Osteoblast (primary cell): Measurements from ENCODE around the gene ZNF99. TPM values are rescaled to one million over a fixed set of nuclear protein-coding genes. Genes with fewer than 3 reads are reported as not detected.
"Not testable (repeated sequence)": the region's sequence is repeated elsewhere in the genome, so short reads cannot be mapped to it uniquely, and the experiment has no call there.

Source experiments
- DNase-seq: peaks from one replicate; pipeline ENCODE4 v3.0.0; 2011; ENCODE audit warnings: low spot score, mixed read lengths; ENCODE audit not compliant: insufficient read length; ENCODE audit errors: missing footprints
- H2AFZ ChIP-seq: 2 replicates; pipeline ENCODE4 v1.6.0; 2011; ENCODE audit warnings: mild to moderate bottlenecking, low read length
- H3K27ac ChIP-seq: 2 replicates; pipeline ENCODE4 v1.5.1; 2011; ENCODE audit warnings: mild to moderate bottlenecking, low read depth, low read length, moderate library complexity
- H3K27me3 ChIP-seq: 2 replicates; pipeline ENCODE4 v1.6.0; 2012; ENCODE audit warnings: mild to moderate bottlenecking, control low read depth, inconsistent platforms, low read length, moderate library complexity; ENCODE audit not compliant: insufficient read depth
- H3K36me3 ChIP-seq: 2 replicates; pipeline ENCODE4 v1.5.1; 2011; ENCODE audit warnings: mild to moderate bottlenecking, low read length, control low read depth, moderate library complexity; ENCODE audit not compliant: insufficient read depth
- H3K4me1 ChIP-seq: 2 replicates; pipeline ENCODE4 v1.5.1; 2011; ENCODE audit warnings: mild to moderate bottlenecking, low read length, control low read depth, moderate library complexity; ENCODE audit not compliant: insufficient read depth
- H3K4me2 ChIP-seq: 2 replicates; pipeline ENCODE4 v1.6.0; 2011; ENCODE audit warnings: mild to moderate bottlenecking, low read length; ENCODE audit not compliant: insufficient read depth
- H3K4me3 ChIP-seq: fragments of 200-600 bp; sonication (generic); 3 replicates; pipeline ENCODE4 v1.5.1; 2012; ENCODE audit warnings: mild to moderate bottlenecking, low read length, inconsistent platforms; ENCODE audit not compliant: insufficient read depth
- H3K79me2 ChIP-seq: 2 replicates; pipeline ENCODE4 v1.6.0; 2012; ENCODE audit warnings: mild to moderate bottlenecking, low read length, control low read depth, inconsistent platforms; ENCODE audit not compliant: insufficient read depth
- H3K9me3 ChIP-seq: 2 replicates; pipeline ENCODE4 v1.5.1; 2011; ENCODE audit warnings: low read depth, low read length, control low read depth
- H4K20me1 ChIP-seq: 2 replicates; pipeline ENCODE4 v1.6.0; 2012; ENCODE audit warnings: mild to moderate bottlenecking, low read length, control low read depth; ENCODE audit not compliant: insufficient read depth
- total RNA-seq: library from RNA; depleted of rRNA; stranded (reverse); fragments of >200 nt; gene quantifications from 2 replicates; pipeline ENCODE4 v1.2.3, GENCODE V29; 2012
- TF ChIP-seq, protein P1 (sequence below): IDR thresholded peaks from 2 replicates; pipeline ENCODE4 v1.5.1; 2011; ENCODE audit warnings: mild to moderate bottlenecking, low read depth, low read length, moderate library complexity; ENCODE audit errors: extremely low read depth

ZNF99 gene
- total RNA-seq, 1 donor = under 0.01 TPM

DNA sequence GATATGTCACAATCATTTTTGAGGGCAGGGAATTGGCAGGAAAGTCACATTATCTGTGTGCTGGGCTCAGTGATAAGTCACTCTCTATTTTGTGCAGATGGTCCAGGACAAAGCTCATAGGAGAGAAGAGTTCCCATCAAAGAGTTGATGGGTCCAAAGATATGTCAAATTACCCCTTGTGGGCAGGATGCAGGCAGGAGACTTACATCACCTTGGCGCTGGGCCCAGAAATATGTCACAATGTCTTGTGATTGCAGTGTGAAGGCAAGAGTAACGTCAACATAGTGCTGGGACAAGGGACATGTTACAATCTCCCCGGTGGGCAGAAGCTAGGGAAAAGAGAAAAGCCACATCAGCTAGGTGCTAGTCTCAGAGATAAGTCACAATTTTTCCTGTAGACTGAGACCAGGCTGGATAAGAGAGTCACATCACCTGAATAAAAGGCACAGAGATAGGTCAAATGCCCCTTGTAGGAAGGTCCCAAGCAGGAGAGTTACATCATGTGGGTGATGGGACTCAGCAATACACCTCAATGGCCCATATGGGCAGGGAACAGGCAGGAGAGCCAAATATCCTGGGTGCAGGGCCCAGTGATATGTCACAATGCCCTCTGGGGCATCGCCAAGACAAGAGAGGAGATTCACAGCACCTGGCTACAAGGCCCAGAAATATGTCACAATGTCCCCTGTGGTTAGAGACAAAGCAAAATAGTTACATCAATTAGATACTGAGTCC is 47.9 kb downstream of the ZNF99 start:
- H3K9me3 ChIP-seq = no peaks in the 10 kb centered on the region
- H2AFZ ChIP-seq = no peak overlapping the region
- no peaks in the 10 kb centered on the region for H3K79me2 ChIP-seq
- H3K27ac ChIP-seq = no peak overlapping the region
- H3K4me2 ChIP-seq = no peak overlapping the region
- no peaks in the 10 kb centered on the region for H3K4me1 ChIP-seq
- DNase-seq = no peak
- H4K20me1 ChIP-seq = no peaks in the 10 kb centered on the region
- H3K27me3 ChIP-seq = no peaks in the 10 kb centered on the region
- no peaks in the 10 kb centered on the region for H3K36me3 ChIP-seq
- TF ChIP-seq, protein P1, sequence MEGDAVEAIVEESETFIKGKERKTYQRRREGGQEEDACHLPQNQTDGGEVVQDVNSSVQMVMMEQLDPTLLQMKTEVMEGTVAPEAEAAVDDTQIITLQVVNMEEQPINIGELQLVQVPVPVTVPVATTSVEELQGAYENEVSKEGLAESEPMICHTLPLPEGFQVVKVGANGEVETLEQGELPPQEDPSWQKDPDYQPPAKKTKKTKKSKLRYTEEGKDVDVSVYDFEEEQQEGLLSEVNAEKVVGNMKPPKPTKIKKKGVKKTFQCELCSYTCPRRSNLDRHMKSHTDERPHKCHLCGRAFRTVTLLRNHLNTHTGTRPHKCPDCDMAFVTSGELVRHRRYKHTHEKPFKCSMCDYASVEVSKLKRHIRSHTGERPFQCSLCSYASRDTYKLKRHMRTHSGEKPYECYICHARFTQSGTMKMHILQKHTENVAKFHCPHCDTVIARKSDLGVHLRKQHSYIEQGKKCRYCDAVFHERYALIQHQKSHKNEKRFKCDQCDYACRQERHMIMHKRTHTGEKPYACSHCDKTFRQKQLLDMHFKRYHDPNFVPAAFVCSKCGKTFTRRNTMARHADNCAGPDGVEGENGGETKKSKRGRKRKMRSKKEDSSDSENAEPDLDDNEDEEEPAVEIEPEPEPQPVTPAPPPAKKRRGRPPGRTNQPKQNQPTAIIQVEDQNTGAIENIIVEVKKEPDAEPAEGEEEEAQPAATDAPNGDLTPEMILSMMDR = no peak
- no peak overlapping the region for H3K4me3 ChIP-seq

DNA sequence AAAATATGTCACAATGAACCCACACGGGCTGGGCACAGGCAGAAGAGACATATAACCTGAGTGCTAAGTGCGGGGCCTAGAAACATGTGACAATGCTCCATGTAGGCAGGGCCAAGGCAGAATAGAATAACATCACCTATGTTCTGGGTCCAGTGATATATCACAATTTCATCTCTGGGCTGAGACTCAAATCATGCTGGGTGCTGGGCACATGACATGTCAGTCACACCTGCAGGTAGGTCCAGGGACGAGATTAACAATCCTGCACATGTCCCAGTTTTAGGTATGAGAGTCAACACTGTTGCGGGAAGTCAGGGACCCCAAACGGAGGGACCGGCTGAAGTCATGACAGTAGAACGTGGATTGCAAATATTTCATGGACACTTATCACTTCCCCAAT is 50.3 kb downstream of the ZNF99 start:
- no peak overlapping the region for H3K4me2 ChIP-seq
- TF ChIP-seq, protein P1 = no peak
- H3K36me3 ChIP-seq = no peaks in the 10 kb centered on the region
- DNase-seq = no peak
- H3K9me3 ChIP-seq = no peaks in the 10 kb centered on the region
- no peaks in the 10 kb centered on the region for H3K27me3 ChIP-seq
- H3K27ac ChIP-seq = no peak overlapping the region
- H3K4me3 ChIP-seq = no peak overlapping the region
- no peak overlapping the region for H2AFZ ChIP-seq
- H4K20me1 ChIP-seq = no peaks in the 10 kb centered on the region
- H3K79me2 ChIP-seq = no peaks in the 10 kb centered on the region
- H3K4me1 ChIP-seq = no peaks in the 10 kb centered on the region

DNA sequence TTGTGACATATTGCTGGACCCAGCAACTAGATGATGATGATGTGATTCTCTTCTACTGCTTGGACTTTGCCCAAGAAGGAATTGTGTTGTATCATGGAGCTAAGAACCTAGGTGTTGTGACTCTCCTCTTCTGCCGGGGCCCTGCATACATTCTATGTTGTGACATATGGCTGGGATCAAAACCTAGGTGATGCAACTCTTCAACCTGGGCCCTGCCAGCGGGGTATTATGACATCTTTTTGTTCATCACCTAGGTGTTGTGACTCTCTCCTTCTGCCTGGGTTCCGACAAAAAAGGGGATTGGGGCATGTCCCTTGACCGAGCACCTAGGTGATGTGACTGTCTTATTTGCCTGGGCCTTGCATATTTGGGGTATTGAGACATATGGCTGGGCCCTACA is 55.7 kb downstream of the ZNF99 start:
- not testable (repeated sequence) for H3K4me2 ChIP-seq, H4K20me1 ChIP-seq, DNase-seq, H3K79me2 ChIP-seq, H3K4me3 ChIP-seq, H3K36me3 ChIP-seq, H3K27me3 ChIP-seq, H3K27ac ChIP-seq, H3K9me3 ChIP-seq, H3K4me1 ChIP-seq, H2AFZ ChIP-seq

DNA sequence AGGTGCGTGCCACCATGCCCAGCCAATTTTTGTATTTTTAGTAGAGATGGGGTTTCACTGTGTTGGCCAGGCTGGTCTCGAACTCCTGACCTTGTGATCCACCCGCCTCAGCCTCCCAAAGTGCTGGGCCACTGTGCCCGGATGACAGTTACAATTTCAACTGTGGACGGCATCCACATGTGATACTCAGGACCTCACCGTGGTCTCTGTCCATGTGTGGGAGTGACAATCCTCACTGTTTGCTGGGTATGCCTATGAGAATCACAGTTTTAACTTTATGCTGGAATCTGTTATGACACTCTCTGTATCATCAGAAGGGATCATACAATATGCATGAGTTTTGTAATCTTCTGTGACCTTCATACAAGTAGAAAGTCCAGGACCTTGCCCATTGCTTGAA is 62.4 kb downstream of the ZNF99 start:
- not testable (repeated sequence) for H2AFZ ChIP-seq, H3K4me1 ChIP-seq, H3K4me3 ChIP-seq, H3K36me3 ChIP-seq, H3K9me3 ChIP-seq, H3K27me3 ChIP-seq, H3K4me2 ChIP-seq, DNase-seq, H4K20me1 ChIP-seq, H3K27ac ChIP-seq, H3K79me2 ChIP-seq

DNA sequence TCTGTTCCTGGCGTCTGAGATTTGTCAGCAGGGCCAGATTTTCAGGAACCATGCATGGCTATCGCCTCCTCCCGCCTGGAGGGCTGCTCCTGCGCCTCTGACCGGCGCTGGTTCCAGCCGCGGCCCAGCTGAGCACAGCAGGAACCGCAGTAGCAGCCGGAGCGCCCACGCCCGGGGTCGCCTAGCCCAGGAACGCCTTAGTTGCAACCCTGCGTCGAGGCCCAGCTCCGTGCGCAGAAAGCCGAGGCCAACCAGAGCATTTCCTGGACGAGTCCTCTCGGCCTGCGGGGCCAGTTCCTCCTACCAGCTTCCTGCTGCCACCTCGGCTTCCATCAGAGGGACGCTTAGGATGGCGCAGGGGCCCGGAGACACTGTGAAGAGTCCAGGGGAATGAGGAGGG is 75.0 kb downstream of the ZNF99 start:
- Histone ChIP-seq H4K20me1 (no peaks in the 10 kb centered on the region), H3K79me2 (no peaks in the 10 kb centered on the region), H2AFZ (no peak overlapping the region), H3K27me3 (no peaks in the 10 kb centered on the region), H3K4me2 (no peak overlapping the region), H3K27ac (no peak overlapping the region), H3K4me1 (no peaks in the 10 kb centered on the region), H3K4me3 (no peak overlapping the region), H3K9me3 (no peaks in the 10 kb centered on the region), H3K36me3 (no peaks in the 10 kb centered on the region)
- DNase-seq = no peak
- TF ChIP-seq, protein P1 = no peak

DNA sequence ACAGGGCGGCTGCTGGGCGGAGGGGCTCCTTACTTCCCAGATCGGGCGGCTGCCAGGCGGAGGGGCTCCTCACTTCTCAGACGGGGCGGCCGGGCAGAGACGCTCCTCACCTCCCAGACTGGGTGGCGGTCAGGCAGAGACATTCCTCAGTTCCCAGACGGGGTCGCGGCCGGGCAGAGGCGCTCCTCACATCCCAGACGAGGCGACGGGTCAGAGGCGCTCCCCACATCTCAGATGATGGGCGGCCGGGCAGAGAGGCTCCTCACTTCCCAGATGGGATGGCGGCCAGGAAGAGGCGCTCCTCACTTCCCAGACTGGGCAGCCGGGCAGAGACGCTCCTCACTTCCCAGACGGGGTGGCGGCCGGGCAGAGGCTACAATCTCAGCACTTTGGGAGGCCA is 80.9 kb downstream of the ZNF99 start:
- not testable (repeated sequence) for H2AFZ ChIP-seq, H3K9me3 ChIP-seq, H3K4me3 ChIP-seq, H3K27me3 ChIP-seq, H3K79me2 ChIP-seq, DNase-seq, H3K4me2 ChIP-seq, H3K36me3 ChIP-seq, H4K20me1 ChIP-seq, H3K27ac ChIP-seq, H3K4me1 ChIP-seq

DNA sequence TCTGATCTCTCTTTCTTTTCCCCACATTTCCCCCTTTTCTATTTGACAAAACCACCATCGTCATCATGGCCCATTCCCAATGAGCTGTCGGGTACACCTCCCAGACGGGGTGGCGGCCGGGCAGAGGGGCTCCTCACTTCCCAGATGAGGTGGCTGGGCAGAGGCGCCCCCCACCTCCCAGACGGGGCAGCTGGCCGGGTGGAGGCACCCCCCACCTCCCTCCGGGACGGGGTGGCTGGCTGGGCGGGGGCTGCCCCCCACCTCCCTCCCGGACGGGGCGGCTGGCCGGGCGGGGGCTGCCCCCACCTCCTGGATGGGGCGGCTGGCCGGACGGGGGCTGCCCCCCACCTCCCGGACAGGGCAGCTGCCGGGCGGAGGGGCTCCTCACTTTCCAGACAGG is 81.3 kb downstream of the ZNF99 start:
- H3K36me3 ChIP-seq, H3K27me3 ChIP-seq, DNase-seq, H4K20me1 ChIP-seq, H2AFZ ChIP-seq, H3K27ac ChIP-seq, H3K79me2 ChIP-seq, H3K4me3 ChIP-seq, H3K9me3 ChIP-seq, H3K4me2 ChIP-seq, H3K4me1 ChIP-seq: not testable (repeated sequence)
